DND-41 (cell line): Measurements from ENCODE around the gene MAP3K6.

ENCODE experiments used
- ATAC-seq: fragments of 200-7000 bp; cut with Tn5 transposase; 3 replicates; pipeline ENCODE4 v1.9.1; 2021; ENCODE audit warnings: low read depth; ENCODE audit not compliant: insufficient read depth
- DNase-seq: peaks from one replicate; pipeline ENCODE4 v3.0.0-alpha.2; 2020
- H2AFZ ChIP-seq: 2 replicates; pipeline ENCODE4 v1.6.0; 2012; ENCODE audit warnings: low read depth, low read length
- H3K27ac ChIP-seq: 2 replicates; pipeline ENCODE4 v1.5.1; 2012; ENCODE audit warnings: low read length, inconsistent platforms
- H3K27me3 ChIP-seq: fragments of 200-600 bp; sonication (generic); 2 replicates; pipeline ENCODE4 v1.6.0; 2012; ENCODE audit warnings: low read length, mild to moderate bottlenecking, inconsistent platforms; ENCODE audit not compliant: insufficient read depth, poor library complexity
- H3K36me3 ChIP-seq: 2 replicates; pipeline ENCODE4 v1.5.1; 2012; ENCODE audit warnings: low read length, inconsistent platforms; ENCODE audit not compliant: insufficient read depth
- H3K4me1 ChIP-seq: 2 replicates; pipeline ENCODE4 v1.5.1; 2012; ENCODE audit warnings: mild to moderate bottlenecking, low read length; ENCODE audit not compliant: insufficient read depth
- H3K4me2 ChIP-seq: 2 replicates; pipeline ENCODE4 v1.6.0; 2012; ENCODE audit warnings: mild to moderate bottlenecking, moderate library complexity, low read length, inconsistent platforms; ENCODE audit not compliant: insufficient read depth
- H3K4me3 ChIP-seq, 2 experiments: fragments of 200-600 bp in 1 of 2; shearing (Covaris generic) in 1 of 2; 2 replicates each; pipeline ENCODE4 v1.5.1; 2012 to 2016; ENCODE audit warnings: inconsistent platforms in 2 of 2, low read length in 2 of 2, mild to moderate bottlenecking in 2 of 2, low read depth in 1 of 2, moderate library complexity in 1 of 2
- H3K79me2 ChIP-seq: 2 replicates; pipeline ENCODE4 v1.6.0; 2012; ENCODE audit warnings: low read length, inconsistent platforms; ENCODE audit not compliant: insufficient read depth
- H3K9ac ChIP-seq: 2 replicates; pipeline ENCODE4 v1.6.0; 2012; ENCODE audit warnings: low read depth, mild to moderate bottlenecking, inconsistent platforms, low read length, moderate library complexity
- H3K9me3 ChIP-seq: 2 replicates; pipeline ENCODE4 v1.5.1; 2012; ENCODE audit warnings: low read length, moderate library complexity, mild to moderate bottlenecking, inconsistent platforms; ENCODE audit not compliant: insufficient read depth, severe bottlenecking
- H4K20me1 ChIP-seq: 2 replicates; pipeline ENCODE4 v1.6.0; 2012; ENCODE audit warnings: low read length; ENCODE audit not compliant: insufficient read depth
- EZH2 ChIP-seq: IDR thresholded peaks from 3 replicates; pipeline ENCODE4 v1.6.1; 2012; ENCODE audit warnings: borderline replicate concordance, low read depth, mild to moderate bottlenecking, moderate library complexity, low read length, inconsistent platforms; ENCODE audit not compliant: severe bottlenecking
- TF ChIP-seq, protein P1 (sequence below): IDR thresholded peaks from 2 replicates; pipeline ENCODE4 v1.5.1; 2012; ENCODE audit warnings: borderline replicate concordance, low read length, moderate library complexity, mild to moderate bottlenecking; ENCODE audit not compliant: poor library complexity, severe bottlenecking; ENCODE audit errors: extremely low read depth

MAP3K6 gene

GRCh38 chr1:27318596-27318995, 48.2 kb downstream of the MAP3K6 start:
- no peak overlapping the region for H2AFZ ChIP-seq
- no peak for TF ChIP-seq EZH2
- TF ChIP-seq, protein P1, sequence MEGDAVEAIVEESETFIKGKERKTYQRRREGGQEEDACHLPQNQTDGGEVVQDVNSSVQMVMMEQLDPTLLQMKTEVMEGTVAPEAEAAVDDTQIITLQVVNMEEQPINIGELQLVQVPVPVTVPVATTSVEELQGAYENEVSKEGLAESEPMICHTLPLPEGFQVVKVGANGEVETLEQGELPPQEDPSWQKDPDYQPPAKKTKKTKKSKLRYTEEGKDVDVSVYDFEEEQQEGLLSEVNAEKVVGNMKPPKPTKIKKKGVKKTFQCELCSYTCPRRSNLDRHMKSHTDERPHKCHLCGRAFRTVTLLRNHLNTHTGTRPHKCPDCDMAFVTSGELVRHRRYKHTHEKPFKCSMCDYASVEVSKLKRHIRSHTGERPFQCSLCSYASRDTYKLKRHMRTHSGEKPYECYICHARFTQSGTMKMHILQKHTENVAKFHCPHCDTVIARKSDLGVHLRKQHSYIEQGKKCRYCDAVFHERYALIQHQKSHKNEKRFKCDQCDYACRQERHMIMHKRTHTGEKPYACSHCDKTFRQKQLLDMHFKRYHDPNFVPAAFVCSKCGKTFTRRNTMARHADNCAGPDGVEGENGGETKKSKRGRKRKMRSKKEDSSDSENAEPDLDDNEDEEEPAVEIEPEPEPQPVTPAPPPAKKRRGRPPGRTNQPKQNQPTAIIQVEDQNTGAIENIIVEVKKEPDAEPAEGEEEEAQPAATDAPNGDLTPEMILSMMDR: no peak
- H3K4me1 ChIP-seq: peaks cover 20% of the 10 kb centered on the region
- H3K4me2 ChIP-seq: no peak overlapping the region
- H3K79me2 ChIP-seq: peaks cover 18% of the 10 kb centered on the region
- no peak overlapping the region for H3K4me3 ChIP-seq
- H3K9me3 ChIP-seq: no peaks in the 10 kb centered on the region
- peaks cover 4% of the 10 kb centered on the region; the same call in 1 of the 2 replicates for H3K36me3 ChIP-seq
- no peak for DNase-seq
- ATAC-seq: no peak
- no peak overlapping the region for H3K9ac ChIP-seq
- no peaks in the 10 kb centered on the region for H3K27me3 ChIP-seq
- no peak overlapping the region for H3K27ac ChIP-seq
- no peaks in the 10 kb centered on the region for H4K20me1 ChIP-seq

- H3K4me2 ChIP-seq: no peak overlapping the region
- H3K4me1 ChIP-seq: peaks cover 15% of the 10 kb centered on the region
- H3K4me3 ChIP-seq: no peak overlapping the region
- H3K79me2 ChIP-seq: peaks cover 13% of the 10 kb centered on the region
- H3K27me3 ChIP-seq: no peaks in the 10 kb centered on the region
- no peak overlapping the region for H3K9ac ChIP-seq
- DNase-seq (no peak), ATAC-seq (no peak)
- no peak overlapping the region for H3K27ac ChIP-seq
- H3K9me3 ChIP-seq: no peaks in the 10 kb centered on the region
- peaks cover 3% of the 10 kb centered on the region; the same call in 1 of the 2 replicates for H3K36me3 ChIP-seq
- no peaks in the 10 kb centered on the region for H4K20me1 ChIP-seq
- H2AFZ ChIP-seq: no peak overlapping the region
- TF ChIP-seq, protein P1: no peak
- no peak for TF ChIP-seq EZH2
These were observed 48.6 kb downstream of the MAP3K6 start for GRCh38 chr1:27318136-27318535.

DNA sequence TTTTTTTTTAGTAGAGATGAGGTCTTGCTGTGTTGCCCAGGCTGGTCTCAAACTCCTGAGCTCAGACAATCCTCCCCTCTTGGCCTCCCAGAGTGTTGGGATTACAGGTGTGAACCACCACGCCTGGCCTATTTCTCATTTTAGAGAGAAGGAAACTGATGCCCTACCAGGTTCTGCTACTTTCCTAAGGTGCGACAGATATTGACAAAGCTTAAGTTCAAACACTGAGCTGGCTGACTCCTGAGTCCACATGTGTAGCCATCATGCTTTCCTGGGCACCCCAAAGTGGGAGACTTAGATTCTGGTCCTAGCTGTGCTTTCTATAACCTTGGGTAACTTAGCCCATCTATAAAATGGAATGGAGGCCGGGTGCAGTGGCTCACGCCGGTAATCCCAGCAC, 49.9 kb downstream of the MAP3K6 start:
- Histone ChIP-seq H3K4me3 (no peak overlapping the region), H3K4me2 (no peak overlapping the region), H3K27me3 (no peaks in the 10 kb centered on the region), H3K9ac (no peak overlapping the region), H3K27ac (no peak overlapping the region), H4K20me1 (no peaks in the 10 kb centered on the region), H3K36me3 (no peaks in the 10 kb centered on the region), H2AFZ (no peak overlapping the region), H3K4me1 (peaks cover 10% of the 10 kb centered on the region), H3K9me3 (no peaks in the 10 kb centered on the region), H3K79me2 (peaks cover 3% of the 10 kb centered on the region; the same call in 1 of the 2 replicates)
- DNase-seq: no peak
- ATAC-seq: no peak
- TF ChIP-seq, protein P1: no peak
- TF ChIP-seq EZH2: no peak

- Histone ChIP-seq H3K4me3 (no peak overlapping the region), H3K4me1 (no peaks in the 10 kb centered on the region), H4K20me1 (no peaks in the 10 kb centered on the region), H3K36me3 (no peaks in the 10 kb centered on the region), H3K27me3 (no peaks in the 10 kb centered on the region), H2AFZ (no peak overlapping the region), H3K27ac (no peak overlapping the region), H3K9ac (no peak overlapping the region), H3K79me2 (no peaks in the 10 kb centered on the region), H3K4me2 (no peak overlapping the region), H3K9me3 (no peaks in the 10 kb centered on the region)
- TF ChIP-seq EZH2: no peak
- TF ChIP-seq, protein P1: no peak
- ATAC-seq: no peak
- DNase-seq: no peak
These were observed 52.0 kb downstream of the MAP3K6 start for GRCh38 chr1:27314737-27315136.
